ENCODE results near the gene GPR132.

The GPR132 gene

GRCh38 chr14:105015905-105016304 is 49.3 kb downstream of the GPR132 start:
- DNase-seq: no peak

GRCh38 chr14:105015242-105015641 is 50.0 kb downstream of the GPR132 start:
- DNase-seq: peak in 1 of 2 donors; percentile 44

DNA sequence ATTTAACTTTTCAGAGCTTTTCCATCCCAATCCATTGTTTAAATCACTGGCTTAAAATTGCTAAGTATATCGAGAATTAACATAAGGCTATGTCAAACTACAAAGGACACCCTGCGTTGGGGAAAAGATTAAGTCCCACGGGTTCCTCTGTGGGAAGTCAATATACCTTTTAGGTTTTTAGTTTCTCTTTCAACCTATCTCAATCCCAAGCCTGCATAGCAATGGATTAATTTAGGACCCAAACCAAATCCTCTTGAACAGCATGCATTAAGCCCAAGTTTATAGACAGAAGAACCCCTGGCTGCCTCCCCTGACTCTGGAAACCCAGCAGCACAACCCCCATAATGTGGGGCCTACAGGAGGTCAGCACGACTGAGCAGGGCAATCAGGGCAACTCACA is 50.6 kb downstream of the GPR132 start:
- no peak for DNase-seq

- no peak for DNase-seq
Measured at GRCh38 chr14:105014032-105014431, 51.2 kb downstream of the GPR132 start.

GRCh38 chr14:105013150-105013785 is 52.0 kb downstream of the GPR132 start:
- DNase-seq: no peak

DNA sequence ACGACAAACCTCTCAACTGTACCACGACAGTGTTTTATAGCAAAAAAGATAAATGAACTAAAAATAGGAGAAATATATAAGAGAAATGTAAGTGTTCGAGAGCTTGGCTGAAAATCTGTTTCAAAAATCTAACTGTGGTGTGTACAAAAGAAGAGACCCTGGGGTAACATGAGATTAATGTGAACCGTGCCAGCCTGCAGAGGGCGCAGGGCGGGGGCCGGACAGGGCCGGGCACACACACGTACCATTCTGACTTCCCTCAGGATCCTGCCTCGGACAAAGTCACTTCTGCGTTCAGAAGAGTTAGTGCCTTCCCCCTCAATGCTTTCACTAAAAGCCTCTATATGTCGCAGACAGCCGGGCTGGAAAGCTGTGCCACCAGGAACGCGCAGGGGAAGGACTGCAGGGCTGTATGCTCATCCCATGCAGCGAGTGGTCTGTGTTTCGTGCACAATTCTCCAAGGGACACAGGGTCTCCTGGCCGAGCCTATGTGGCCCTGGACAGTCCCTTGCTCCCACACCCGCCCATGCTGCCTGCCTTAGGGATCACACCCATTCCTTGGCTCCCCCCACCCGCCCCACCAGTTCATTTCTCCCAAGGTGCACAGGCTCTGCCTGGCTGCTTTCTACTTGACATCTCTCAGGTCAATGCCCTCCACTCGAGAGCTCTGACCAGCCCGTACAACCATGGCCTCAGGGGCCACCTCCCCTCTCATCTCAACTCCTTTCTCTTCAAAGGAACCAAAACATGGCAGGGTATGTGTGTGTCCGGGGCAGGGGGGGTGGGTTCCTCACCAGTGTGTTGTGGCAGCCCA is 52.9 kb downstream of the GPR132 start:
- DNase-seq: no peak

DNA sequence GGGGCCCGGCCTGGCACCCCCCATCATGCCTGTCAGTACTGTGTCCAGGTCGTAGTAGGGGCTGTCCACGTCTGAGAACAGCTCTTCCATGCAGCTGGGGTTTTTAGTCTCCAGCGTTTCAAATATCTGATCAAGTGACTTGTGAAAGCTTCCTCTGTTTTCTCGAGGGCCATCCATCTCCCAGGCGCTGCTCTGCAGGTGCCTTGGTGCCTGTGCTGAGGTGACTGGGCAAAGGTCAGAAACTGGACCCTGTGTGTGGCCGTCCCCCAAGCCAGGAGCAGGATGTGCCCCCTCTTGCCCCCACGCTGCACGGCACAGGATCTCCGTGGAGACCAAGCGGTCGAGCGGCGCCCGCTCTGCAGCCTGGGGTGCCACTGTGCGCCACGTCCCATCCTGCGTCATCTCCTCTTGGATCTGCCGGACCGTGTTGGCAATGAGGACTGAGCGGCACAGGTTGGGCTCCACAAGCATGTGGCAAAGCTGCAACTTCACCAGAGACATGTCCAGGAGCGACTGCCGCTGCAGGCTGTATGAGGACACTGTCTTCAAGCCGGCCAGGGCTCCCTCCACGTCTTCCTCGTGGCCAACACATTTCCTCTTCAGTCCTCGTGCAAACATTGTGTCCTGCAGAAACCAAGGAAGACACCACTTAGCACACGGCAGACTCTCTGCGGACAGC is 53.8 kb downstream of the GPR132 start:
- no peak for DNase-seq

- DNase-seq: no peak
Measured at GRCh38 chr14:105010891-105011291, 54.3 kb downstream of the GPR132 start.

DNA sequence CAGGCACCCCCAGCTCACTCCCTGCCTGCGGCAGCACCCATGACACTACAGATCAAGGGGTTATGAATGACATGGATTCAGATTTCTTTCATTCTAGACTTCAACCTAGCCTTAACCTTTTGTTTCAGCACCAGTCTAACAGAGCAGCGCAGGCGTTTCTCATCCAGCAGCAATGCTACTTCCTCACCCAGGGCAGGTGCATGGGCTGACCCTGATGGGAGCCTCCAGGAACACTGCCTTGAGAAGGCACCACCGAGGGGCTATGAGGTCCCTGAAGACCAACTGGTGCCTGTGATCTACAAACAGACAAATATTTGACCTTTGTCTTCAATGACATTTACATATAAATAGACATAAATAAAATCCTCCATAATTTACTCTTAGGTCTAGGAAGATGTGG is 55.1 kb downstream of the GPR132 start:
- no peak for DNase-seq

GRCh38 chr14:105007593-105008264 is 57.5 kb downstream of the GPR132 start:
- DNase-seq: no peak

GRCh38 chr14:105006831-105007592 is 58.2 kb downstream of the GPR132 start:
- no peak for DNase-seq

DNA sequence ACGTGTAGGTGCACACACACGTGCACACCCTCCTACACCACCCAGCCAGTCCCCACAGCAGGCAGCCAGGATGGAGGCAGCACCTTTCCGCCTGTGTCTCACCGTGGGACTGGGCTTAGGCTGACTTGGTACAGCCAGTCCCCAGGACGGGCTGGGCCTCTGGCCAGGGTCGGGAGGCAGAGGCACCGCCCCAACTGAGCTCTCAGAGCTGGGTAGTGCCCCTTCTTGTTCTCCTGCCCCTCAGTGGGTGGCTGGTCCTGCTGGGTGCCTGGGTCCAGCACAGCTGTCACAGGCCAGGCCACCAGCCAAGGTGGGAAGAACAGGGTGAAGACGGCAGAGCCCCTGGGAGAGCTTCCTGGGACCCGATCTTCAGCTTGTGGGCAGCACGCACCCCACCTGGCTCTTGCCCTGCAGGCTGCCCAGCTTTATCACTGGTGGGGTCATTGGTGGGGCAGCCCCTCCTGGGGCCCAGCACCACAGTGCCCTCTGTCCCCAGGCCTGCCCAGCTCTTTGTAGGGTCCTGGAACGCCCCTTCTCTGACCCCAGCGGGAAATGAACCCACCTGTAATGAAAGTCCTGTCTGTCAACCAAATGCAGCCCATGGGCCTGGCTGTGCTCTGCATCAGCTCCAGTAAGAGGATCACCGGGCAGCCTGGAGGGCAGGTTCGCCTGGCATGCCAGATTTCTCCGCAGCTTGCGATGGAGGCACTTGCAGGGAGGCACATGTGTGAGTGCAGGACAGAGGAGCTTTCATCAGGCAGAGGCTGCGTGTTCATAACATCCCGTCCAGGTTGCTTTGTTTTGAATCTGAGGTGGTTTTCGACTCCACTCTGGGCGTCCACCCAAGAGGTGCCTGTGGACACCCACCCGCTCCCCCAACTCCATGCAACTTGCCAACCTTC is 59.0 kb downstream of the GPR132 start:
- DNase-seq: no peak

DNA sequence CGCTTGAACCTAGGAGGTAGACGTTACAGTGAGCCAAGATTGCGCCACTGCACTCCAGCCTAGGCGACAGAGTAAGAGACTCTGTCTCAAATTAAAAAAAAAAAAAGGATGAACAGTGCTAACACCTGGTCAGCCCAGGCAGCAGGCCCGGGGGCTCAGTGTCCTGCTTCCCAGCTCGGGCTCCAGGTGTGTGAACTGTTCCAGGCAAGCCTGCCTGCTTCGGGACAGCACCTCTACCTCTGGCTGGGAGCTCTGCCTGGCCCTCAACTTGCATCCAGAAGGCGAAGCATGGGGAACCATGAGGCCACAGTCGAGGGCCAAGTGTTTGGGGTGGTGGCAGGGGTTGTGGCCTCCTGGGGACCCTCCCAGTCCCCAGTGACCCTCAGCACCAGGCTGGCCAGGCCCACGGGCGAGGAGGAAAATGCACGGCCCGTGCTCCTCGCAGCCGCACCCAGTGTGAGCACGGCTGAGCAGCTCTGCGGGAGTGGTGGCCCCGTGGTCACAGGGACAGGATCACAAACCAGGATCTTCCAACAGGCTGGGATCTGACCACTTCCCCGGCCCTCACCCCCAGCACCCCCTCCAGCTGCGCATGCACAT is 59.8 kb downstream of the GPR132 start:
- no peak for DNase-seq

Measured in CD4-positive, alpha-beta T cell treated with Interferon alpha-2 for 1 hour (primary cell).